Activated naive CD8-positive, alpha-beta T cell treated with anti-CD3 and anti-CD28 coated beads, Interleukin-2, amount 50 U/mL, for 24 hours (primary cell): Measurements from ENCODE around the gene SNTB2.
A peak's percentile ranks its signal among the peaks of the same experiment; 100 is the strongest.

Experiments
- ATAC-seq: fragments of 150-1000 bp; cut with Tn5 transposase; one replicate; pipeline ENCODE4 v1.10.0; 2021
- DNase-seq: peaks from one replicate; pipeline ENCODE4 v3.0.0; 2021
- H3K27ac Mint-ChIP-seq: one replicate; pipeline ENCODE4 v1.8.0; 2021; ENCODE audit warnings: mild to moderate bottlenecking, mixed read lengths
- H3K27me3 Mint-ChIP-seq: one replicate; pipeline ENCODE4 v1.8.0; 2021; ENCODE audit warnings: mixed read lengths
- H3K36me3 Mint-ChIP-seq: one replicate; pipeline ENCODE4 v1.8.0; 2021; ENCODE audit warnings: low read depth, mixed read lengths
- H3K4me1 Mint-ChIP-seq: one replicate; pipeline ENCODE4 v1.8.0; 2021; ENCODE audit warnings: mixed read lengths
- H3K4me3 Mint-ChIP-seq: one replicate; pipeline ENCODE4 v1.8.0; 2021; ENCODE audit warnings: mild to moderate bottlenecking, moderate library complexity, mixed read lengths
- H3K9me3 Mint-ChIP-seq: one replicate; pipeline ENCODE4 v1.8.0; 2021; ENCODE audit warnings: mixed read lengths

SNTB2 gene

GRCh38 chr16:69169051-69169450, 17.9 kb upstream of the SNTB2 start:
- DNase-seq, result no peak
- ATAC-seq, result no peak
- Mint-ChIP-seq H3K27ac (no peak overlapping the region), H3K4me1 (peaks cover 67% of the 10 kb centered on the region), H3K27me3 (no peaks in the 10 kb centered on the region), H3K4me3 (no peak overlapping the region), H3K9me3 (no peaks in the 10 kb centered on the region), H3K36me3 (peaks cover 65% of the 10 kb centered on the region)

- DNase-seq (no peak), ATAC-seq (no peak)
- Mint-ChIP-seq H3K36me3 (peaks cover 61% of the 10 kb centered on the region), H3K9me3 (no peaks in the 10 kb centered on the region), H3K27ac (no peak overlapping the region), H3K27me3 (no peaks in the 10 kb centered on the region), H3K4me3 (no peak overlapping the region), H3K4me1 (peaks cover 62% of the 10 kb centered on the region)
Measured at GRCh38 chr16:69169607-69170352, 17.2 kb upstream of the SNTB2 start.

- no peak overlapping the region for H3K27ac Mint-ChIP-seq
Measured at GRCh38 chr16:69171325-69172084, 15.5 kb upstream of the SNTB2 start.

GRCh38 chr16:69176033-69176800, 10.7 kb upstream of the SNTB2 start:
- no peaks in the 10 kb centered on the region for H3K27me3 Mint-ChIP-seq
- H3K4me3 Mint-ChIP-seq, result no peak overlapping the region
- no peaks in the 10 kb centered on the region for H3K9me3 Mint-ChIP-seq
- no peak for DNase-seq
- no peak overlapping the region for H3K27ac Mint-ChIP-seq
- H3K36me3 Mint-ChIP-seq, result peaks cover 8% of the 10 kb centered on the region
- H3K4me1 Mint-ChIP-seq, result peaks cover 27% of the 10 kb centered on the region
- ATAC-seq, result no peak

More at GRCh38 chr16:69171325-69172084, 15.5 kb upstream of the SNTB2 start:
- Mint-ChIP-seq H3K9me3 (no peaks in the 10 kb centered on the region), H3K4me1 (peaks cover 49% of the 10 kb centered on the region), H3K4me3 (no peak overlapping the region), H3K27me3 (no peaks in the 10 kb centered on the region), H3K36me3 (peaks cover 49% of the 10 kb centered on the region)
- ATAC-seq (no peak), DNase-seq (no peak)

GRCh38 chr16:69179328-69180010, 7.5 kb upstream of the SNTB2 start:
- peak overlapping the region; percentile 17 for H3K27ac Mint-ChIP-seq
- no peak for DNase-seq
- no peaks in the 10 kb centered on the region for H3K27me3 Mint-ChIP-seq

GRCh38 chr16:69180011-69180338, 7.0 kb upstream of the SNTB2 start:
- DNase-seq, result no peak
- H3K9me3 Mint-ChIP-seq, result no peaks in the 10 kb centered on the region
- no peak overlapping the region for H3K4me3 Mint-ChIP-seq
- H3K4me1 Mint-ChIP-seq, result peaks cover 41% of the 10 kb centered on the region
- H3K27ac Mint-ChIP-seq, result no peak overlapping the region
- peaks cover 7% of the 10 kb centered on the region for H3K36me3 Mint-ChIP-seq
- no peak for ATAC-seq
- H3K27me3 Mint-ChIP-seq, result no peaks in the 10 kb centered on the region

More at GRCh38 chr16:69179328-69180010, 7.5 kb upstream of the SNTB2 start:
- Mint-ChIP-seq H3K4me3 (no peak overlapping the region), H3K9me3 (no peaks in the 10 kb centered on the region), H3K4me1 (peaks cover 36% of the 10 kb centered on the region), H3K36me3 (peaks cover 7% of the 10 kb centered on the region)
- peak; percentile 46 for ATAC-seq

- peaks cover 53% of the 10 kb centered on the region for H3K4me1 Mint-ChIP-seq
- H3K4me3 Mint-ChIP-seq, result no peak overlapping the region
- H3K27me3 Mint-ChIP-seq, result no peaks in the 10 kb centered on the region
- ATAC-seq (no peak), DNase-seq (no peak)
- no peak overlapping the region for H3K27ac Mint-ChIP-seq
- H3K36me3 Mint-ChIP-seq, result peaks cover 3% of the 10 kb centered on the region
- H3K9me3 Mint-ChIP-seq, result no peaks in the 10 kb centered on the region
Measured at GRCh38 chr16:69182730-69183416, 4.1 kb upstream of the SNTB2 start.

GRCh38 chr16:69187446-69188235, 677 bp downstream of the SNTB2 start:
- H3K4me3 Mint-ChIP-seq, result peak overlapping the region; percentile 88
- ATAC-seq, result peak; percentile 11
- H3K9me3 Mint-ChIP-seq, result no peaks in the 10 kb centered on the region
- no peaks in the 10 kb centered on the region for H3K27me3 Mint-ChIP-seq
- no peaks in the 10 kb centered on the region for H3K36me3 Mint-ChIP-seq
- peak; percentile 53 for DNase-seq
- peak overlapping the region; percentile 84 for H3K27ac Mint-ChIP-seq
- peaks cover 69% of the 10 kb centered on the region for H3K4me1 Mint-ChIP-seq

GRCh38 chr16:69188236-69188549, 1.2 kb downstream of the SNTB2 start:
- Mint-ChIP-seq H3K27ac (peak overlapping the region; percentile 84), H3K27me3 (no peaks in the 10 kb centered on the region), H3K4me1 (peaks cover 63% of the 10 kb centered on the region), H3K36me3 (peaks cover 1% of the 10 kb centered on the region), H3K4me3 (peak overlapping the region; percentile 88), H3K9me3 (no peaks in the 10 kb centered on the region)
- ATAC-seq (no peak), DNase-seq (no peak)

- H3K9me3 Mint-ChIP-seq, result no peaks in the 10 kb centered on the region
- peaks cover 1% of the 10 kb centered on the region for H3K36me3 Mint-ChIP-seq
- peak overlapping the region; percentile 88 for H3K4me3 Mint-ChIP-seq
- DNase-seq, result no peak
- H3K27ac Mint-ChIP-seq, result peak overlapping the region; percentile 84
- H3K4me1 Mint-ChIP-seq, result peaks cover 60% of the 10 kb centered on the region
- ATAC-seq, result no peak
- no peaks in the 10 kb centered on the region for H3K27me3 Mint-ChIP-seq
Measured at GRCh38 chr16:69188716-69189115, 1.8 kb downstream of the SNTB2 start.

- DNase-seq (no peak), ATAC-seq (no peak)
- Mint-ChIP-seq H3K4me3 (no peak overlapping the region), H3K36me3 (peaks cover 1% of the 10 kb centered on the region), H3K27ac (no peak overlapping the region), H3K4me1 (peaks cover 46% of the 10 kb centered on the region), H3K27me3 (no peaks in the 10 kb centered on the region), H3K9me3 (no peaks in the 10 kb centered on the region)
Measured at GRCh38 chr16:69190046-69190588, 3.2 kb downstream of the SNTB2 start.

GRCh38 chr16:69190598-69190997, 3.6 kb downstream of the SNTB2 start:
- peaks cover 1% of the 10 kb centered on the region for H3K36me3 Mint-ChIP-seq
- no peak for ATAC-seq
- H3K4me1 Mint-ChIP-seq, result peaks cover 42% of the 10 kb centered on the region
- no peaks in the 10 kb centered on the region for H3K27me3 Mint-ChIP-seq
- no peak for DNase-seq
- no peak overlapping the region for H3K4me3 Mint-ChIP-seq
- no peaks in the 10 kb centered on the region for H3K9me3 Mint-ChIP-seq
- H3K27ac Mint-ChIP-seq, result no peak overlapping the region

- Mint-ChIP-seq H3K4me1 (peaks cover 38% of the 10 kb centered on the region), H3K27me3 (no peaks in the 10 kb centered on the region), H3K9me3 (no peaks in the 10 kb centered on the region), H3K27ac (no peak overlapping the region), H3K4me3 (no peak overlapping the region), H3K36me3 (peaks cover 1% of the 10 kb centered on the region)
- ATAC-seq, result no peak
- DNase-seq, result no peak
Measured at GRCh38 chr16:69191136-69191535, 4.2 kb downstream of the SNTB2 start.
